Progenitor cell of endocrine pancreas (in vitro differentiated cells): ENCODE data around the gene PRKCE. TPM values are rescaled to one million over a fixed set of nuclear protein-coding genes. Genes with fewer than 3 reads are reported as not detected.

Source experiments
- DNase-seq: peaks from one replicate; pipeline ENCODE4 v3.0.0; 2021; ENCODE audit warnings: low spot score; ENCODE audit not compliant: unreplicated experiment
- H3K27ac Mint-ChIP-seq: 2 replicates; pipeline ENCODE4 v1.8.0; 2021; ENCODE audit warnings: mild to moderate bottlenecking, moderate library complexity, mixed read lengths
- H3K27me3 Mint-ChIP-seq: 2 replicates; pipeline ENCODE4 v1.8.0; 2021; ENCODE audit warnings: mixed read lengths
- H3K36me3 Mint-ChIP-seq: 2 replicates; pipeline ENCODE4 v1.8.0; 2022; ENCODE audit warnings: mixed read lengths; ENCODE audit not compliant: insufficient read depth
- H3K4me1 Mint-ChIP-seq: 2 replicates; pipeline ENCODE4 v1.8.0; 2021; ENCODE audit warnings: low read depth, mixed read lengths
- H3K4me3 Mint-ChIP-seq: 2 replicates; pipeline ENCODE4 v1.8.0; 2021; ENCODE audit warnings: low read depth, mild to moderate bottlenecking, moderate library complexity, mixed read lengths
- H3K9me3 Mint-ChIP-seq: 2 replicates; pipeline ENCODE4 v1.8.0; 2021; ENCODE audit warnings: low read depth, mixed read lengths
- total RNA-seq: library from RNA; stranded (reverse); gene quantifications from 2 replicates; pipeline ENCODE4 v1.2.1, GENCODE V29; 2021
- TF ChIP-seq, protein P1 (sequence below): fragments of 200-600 bp; sonication (generic); IDR thresholded peaks from one replicate; pipeline ENCODE4 v1.5.0; 2021; ENCODE audit warnings: antibody characterized with exemption, mild to moderate bottlenecking; ENCODE audit not compliant: unreplicated experiment

PRKCE gene
- total RNA-seq, 1 donor from 2014 or later, result 4.2 TPM

DNA sequence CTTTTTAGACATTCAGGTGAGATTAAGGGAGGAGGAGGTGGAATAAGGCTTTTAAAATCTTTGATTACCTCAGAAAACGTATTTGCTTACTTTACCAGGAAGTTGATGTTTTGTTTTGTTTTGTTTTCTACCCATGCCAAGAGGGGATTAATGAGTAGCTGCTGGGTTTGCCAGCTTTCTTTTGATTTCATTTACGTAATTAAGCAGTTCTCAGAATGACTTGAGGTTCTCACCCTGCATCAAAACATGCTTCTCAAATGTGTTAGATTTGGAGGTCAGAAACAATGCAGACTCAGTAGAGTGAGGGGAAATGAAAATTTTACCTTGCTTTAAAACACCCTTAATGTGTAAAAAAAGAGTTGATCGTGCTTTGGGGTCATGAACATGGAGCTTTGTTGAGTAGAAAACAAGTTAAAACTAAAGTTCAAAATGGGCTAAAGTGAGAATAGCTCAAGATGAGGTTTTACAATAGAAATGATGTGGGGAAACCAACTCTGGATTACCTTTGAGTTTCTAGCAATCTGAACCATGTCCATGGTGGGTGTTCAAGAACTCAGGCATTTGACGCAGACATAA is 428.6 kb downstream of the PRKCE start:
- TF ChIP-seq, protein P1, sequence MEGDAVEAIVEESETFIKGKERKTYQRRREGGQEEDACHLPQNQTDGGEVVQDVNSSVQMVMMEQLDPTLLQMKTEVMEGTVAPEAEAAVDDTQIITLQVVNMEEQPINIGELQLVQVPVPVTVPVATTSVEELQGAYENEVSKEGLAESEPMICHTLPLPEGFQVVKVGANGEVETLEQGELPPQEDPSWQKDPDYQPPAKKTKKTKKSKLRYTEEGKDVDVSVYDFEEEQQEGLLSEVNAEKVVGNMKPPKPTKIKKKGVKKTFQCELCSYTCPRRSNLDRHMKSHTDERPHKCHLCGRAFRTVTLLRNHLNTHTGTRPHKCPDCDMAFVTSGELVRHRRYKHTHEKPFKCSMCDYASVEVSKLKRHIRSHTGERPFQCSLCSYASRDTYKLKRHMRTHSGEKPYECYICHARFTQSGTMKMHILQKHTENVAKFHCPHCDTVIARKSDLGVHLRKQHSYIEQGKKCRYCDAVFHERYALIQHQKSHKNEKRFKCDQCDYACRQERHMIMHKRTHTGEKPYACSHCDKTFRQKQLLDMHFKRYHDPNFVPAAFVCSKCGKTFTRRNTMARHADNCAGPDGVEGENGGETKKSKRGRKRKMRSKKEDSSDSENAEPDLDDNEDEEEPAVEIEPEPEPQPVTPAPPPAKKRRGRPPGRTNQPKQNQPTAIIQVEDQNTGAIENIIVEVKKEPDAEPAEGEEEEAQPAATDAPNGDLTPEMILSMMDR, result no peak
- Mint-ChIP-seq H3K36me3 (no peaks in the 10 kb centered on the region), H3K27ac (no peak overlapping the region), H3K27me3 (peaks cover 3% of the 10 kb centered on the region), H3K4me1 (no peaks in the 10 kb centered on the region), H3K4me3 (no peak overlapping the region), H3K9me3 (no peaks in the 10 kb centered on the region)
- no peak for DNase-seq

GRCh38 chr2:46082531-46083485 is 431.3 kb downstream of the PRKCE start:
- Mint-ChIP-seq H3K4me1 (no peaks in the 10 kb centered on the region), H3K9me3 (no peaks in the 10 kb centered on the region), H3K36me3 (no peaks in the 10 kb centered on the region), H3K27ac (no peak overlapping the region), H3K27me3 (peaks cover 3% of the 10 kb centered on the region), H3K4me3 (no peak overlapping the region)
- TF ChIP-seq, protein P1, result no peak
- DNase-seq, result no peak

DNA sequence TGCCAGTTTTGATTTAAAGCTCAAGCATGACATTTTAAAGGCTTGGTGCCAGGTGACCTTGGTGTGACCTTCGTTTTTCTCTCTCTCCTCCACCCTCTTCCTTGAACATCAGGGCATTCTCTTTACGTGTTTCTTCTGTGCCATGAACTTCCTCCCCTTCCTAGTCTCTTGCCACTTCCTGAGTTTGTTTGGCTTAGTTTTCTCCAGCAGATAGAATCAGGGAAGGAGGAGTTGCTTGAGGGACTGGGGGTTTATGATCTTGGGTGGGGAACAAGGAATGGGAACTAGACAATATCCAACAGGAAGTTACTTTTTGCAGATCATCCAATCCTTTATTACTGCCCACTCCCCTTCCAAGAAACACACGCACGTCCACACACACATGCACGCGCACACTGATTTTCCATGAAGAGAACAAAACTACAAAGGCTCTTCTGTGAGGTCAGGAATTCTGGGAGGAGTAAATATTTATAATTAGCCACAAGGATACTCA is 435.1 kb downstream of the PRKCE start:
- Mint-ChIP-seq H3K27ac (no peak overlapping the region), H3K9me3 (no peaks in the 10 kb centered on the region)

DNA sequence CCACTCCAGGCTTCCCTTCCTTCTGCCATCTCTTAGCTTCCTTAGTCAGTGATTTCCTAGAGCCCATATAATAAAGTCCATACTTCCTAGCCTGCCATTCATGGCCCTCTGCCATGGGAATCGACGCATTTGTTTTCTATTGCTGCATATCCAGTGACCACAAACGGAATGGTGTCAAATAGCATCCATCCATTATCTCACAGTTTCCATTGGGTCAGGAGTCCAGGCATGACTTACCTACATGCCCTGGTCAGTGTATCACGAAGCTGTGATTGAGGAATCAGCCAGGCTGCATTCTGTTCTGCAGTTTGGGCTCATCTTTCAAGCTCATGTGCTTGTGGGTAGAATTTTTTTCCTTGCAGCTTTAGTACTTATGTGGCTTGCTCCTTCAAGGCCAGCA is 436.0 kb downstream of the PRKCE start:
- Mint-ChIP-seq H3K36me3 (no peaks in the 10 kb centered on the region), H3K4me3 (no peak overlapping the region), H3K27me3 (peaks cover 8% of the 10 kb centered on the region)

More for the DNA sequence above, 435.1 kb downstream of the PRKCE start:
- no peak for DNase-seq
- Mint-ChIP-seq H3K4me1 (no peaks in the 10 kb centered on the region), H3K27me3 (peaks cover under 1% of the 10 kb centered on the region), H3K4me3 (no peak overlapping the region), H3K36me3 (no peaks in the 10 kb centered on the region)
- TF ChIP-seq, protein P1, result no peak

GRCh38 chr2:46091004-46091403 is 439.5 kb downstream of the PRKCE start:
- peaks cover 8% of the 10 kb centered on the region for H3K27me3 Mint-ChIP-seq
- no peak overlapping the region for H3K27ac Mint-ChIP-seq
- DNase-seq, result no peak
- H3K36me3 Mint-ChIP-seq, result no peaks in the 10 kb centered on the region
- TF ChIP-seq, protein P1, result no peak
- no peaks in the 10 kb centered on the region for H3K4me1 Mint-ChIP-seq
- no peak overlapping the region for H3K4me3 Mint-ChIP-seq
- peaks cover 12% of the 10 kb centered on the region for H3K9me3 Mint-ChIP-seq

More for the DNA sequence above, 436.0 kb downstream of the PRKCE start:
- DNase-seq, result no peak
- TF ChIP-seq, protein P1, result no peak
- Mint-ChIP-seq H3K27ac (no peak overlapping the region), H3K9me3 (no peaks in the 10 kb centered on the region), H3K4me1 (no peaks in the 10 kb centered on the region)
